Hematopoietic multipotent progenitor cell treated with erythropoietin and hydrocortisone succinate and interleukin-3 and kit ligand, for 17 days (in vitro differentiated cells): ENCODE data around the gene UPF1.
A peak's percentile ranks its signal among the peaks of the same experiment; 100 is the strongest.

Experiments
- DNase-seq: peaks from one replicate; pipeline ENCODE4 v3.0.0-alpha.2; 2015; ENCODE audit warnings: low spot score

The UPF1 gene

DNA sequence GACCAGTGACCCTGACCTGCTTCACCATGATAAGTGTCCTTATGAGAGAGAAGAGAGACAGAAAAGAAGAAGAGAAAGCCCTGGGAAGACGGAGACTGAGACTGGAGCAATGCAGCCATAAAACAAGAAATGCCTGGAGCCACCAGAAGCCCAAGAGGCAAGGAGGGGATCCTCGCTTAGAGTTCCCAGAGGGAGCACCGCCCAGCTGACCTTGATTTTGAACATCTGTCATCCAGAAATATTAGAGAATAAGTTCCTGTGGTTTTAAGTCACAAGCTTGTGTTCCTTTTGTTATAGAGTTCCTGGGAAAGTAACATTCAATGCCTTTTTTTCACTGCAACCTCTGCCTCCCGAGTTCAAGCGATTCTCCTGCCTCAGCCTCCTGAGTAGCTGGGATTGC is 44.0 kb downstream of the UPF1 start:
- DNase-seq = no peak

DNA sequence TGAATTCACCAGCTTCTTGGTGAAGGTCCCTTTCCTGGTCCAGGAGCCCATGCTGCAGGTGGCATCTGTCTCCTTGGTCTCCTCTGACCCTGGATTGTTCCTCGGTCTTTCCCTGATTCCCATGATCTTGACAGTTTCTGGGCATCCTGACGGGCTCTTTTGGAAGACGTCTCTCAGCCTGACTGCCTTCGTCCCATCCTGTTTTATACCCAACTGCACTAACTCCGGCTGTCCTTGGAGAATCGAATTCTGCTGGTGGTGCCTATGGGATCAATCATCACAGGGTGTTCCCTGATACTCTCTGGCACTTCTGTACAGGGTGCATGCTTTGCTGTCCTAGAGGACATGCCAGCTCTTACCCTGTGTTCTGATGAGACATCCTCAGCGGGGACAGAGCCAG is 45.1 kb downstream of the UPF1 start:
- no peak for DNase-seq

DNA sequence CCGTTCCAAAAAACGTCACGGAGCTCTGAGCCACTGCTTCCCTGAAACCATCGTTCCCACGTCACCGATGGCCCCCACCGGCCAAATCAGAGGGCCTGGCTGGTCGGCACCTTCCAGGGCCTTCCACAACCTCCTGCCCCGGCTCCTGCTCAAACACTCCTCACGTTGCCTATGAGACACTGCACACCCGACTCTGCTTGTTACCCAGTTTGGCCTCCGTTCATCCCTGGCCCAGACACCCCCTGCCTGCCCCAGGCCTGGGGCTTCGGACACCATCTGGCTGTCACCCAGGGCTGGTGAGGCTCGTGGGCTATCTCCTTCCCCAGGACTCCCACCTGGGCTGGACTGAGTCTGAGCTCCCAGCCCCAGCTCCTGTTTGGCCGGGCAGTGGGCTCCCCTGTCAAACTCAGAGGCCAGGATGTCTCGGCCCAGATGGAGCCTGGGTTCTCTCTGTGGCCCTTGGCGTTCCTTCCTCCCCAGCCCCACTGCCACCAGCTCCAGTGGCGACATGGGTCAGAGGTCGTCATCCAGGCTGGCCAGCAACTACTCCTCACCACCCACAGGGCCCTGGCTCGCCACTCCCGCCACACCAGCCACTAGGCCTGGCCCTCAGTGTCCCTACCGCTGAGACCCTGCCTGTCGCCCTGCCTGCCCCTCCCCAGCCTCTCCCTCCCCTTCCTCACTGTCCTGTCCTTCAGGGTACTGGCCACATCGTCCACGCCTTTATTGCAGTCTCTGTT is 46.5 kb downstream of the UPF1 start:
- DNase-seq = no peak

DNA sequence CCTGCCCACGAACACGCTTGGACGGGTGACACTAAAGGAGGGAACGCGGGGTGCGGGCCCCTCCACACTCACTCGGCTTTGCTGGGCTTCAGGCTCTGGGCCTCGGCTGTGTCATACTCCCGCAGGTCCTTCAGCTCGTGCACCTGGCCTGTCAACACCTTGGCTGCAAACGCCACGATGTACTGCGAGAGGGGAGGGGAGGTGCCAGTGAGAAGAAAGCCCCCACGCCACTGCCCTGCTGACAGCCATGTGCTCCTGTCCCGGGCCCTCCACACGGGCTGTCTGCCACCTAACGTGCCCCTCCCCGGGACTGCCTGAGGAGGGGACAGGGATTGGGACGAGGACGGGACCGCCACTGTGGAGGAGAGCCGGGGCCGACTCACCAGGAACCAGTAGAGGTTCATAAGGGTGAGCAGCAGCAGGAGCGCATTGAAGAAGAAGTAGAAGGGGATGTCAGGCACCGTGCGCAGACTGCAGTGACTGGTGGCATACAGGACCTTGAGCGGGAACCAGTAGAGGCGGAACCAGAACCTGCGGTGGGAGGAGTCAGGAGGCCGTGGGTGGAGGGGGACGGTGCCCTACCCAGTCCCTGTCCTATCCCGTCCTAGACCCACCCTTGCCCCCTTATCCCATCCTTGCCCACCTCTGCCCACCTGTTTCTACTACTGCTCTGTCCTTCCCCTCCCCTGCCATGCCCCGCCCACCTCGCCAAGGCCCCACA is 47.3 kb downstream of the UPF1 start:
- DNase-seq = no peak

DNA sequence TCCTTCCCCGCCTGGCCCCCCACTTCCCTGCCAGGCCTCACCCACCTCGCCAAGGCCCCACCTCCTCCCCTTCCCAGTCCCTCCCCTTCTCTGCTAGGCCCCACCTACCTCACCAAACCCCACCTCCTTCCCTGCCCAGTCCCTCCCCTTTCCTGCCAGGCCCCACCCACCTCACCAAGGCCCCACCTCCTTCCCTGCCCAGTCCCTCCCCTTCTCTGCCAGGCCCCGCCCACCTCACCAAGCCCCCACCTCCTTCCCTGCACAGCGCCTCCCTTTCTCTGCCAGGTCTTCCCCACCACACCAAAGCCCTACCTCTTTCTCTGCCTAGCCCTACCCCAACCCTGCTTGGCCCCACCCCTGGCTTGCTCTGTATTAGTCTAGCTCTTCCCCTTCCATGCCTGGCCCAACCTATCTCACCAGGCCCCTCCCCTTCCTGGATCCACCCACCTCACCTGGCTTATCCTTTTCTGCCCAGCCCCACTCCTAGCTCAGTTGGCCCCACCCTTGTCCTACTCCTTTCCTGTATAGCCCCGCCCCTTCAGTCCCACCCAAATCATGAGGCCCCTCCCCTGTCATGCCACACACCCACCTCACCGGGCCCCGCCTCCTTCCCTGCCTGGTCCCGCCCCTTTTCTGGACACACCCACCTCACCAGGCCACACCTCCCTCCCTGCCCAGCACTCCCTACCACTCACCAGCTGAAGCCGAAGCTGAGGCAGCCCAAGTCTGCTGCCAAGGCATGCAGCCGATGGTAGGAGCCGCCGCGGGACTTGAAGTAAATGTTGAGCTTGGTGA is 48.0 kb downstream of the UPF1 start:
- peak; percentile 71 for DNase-seq

DNA sequence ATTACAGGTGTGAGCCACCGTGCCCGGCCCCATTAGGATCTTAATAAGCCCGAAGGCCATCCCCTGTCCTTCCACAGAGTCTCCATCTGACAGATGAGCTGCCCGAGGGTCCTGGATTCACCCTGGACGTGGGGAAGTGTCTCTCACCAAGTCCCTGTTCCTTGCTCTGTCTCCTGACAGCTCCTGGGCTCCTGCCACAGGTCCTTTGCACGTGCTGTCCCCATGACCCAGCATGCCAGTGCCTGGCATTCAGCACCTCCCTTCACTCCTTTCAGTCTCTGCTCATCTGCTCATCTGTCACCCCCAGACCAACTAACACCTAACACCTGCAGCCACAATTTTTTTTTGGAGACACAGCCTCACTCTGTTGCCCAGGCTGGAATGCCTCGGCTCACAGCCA is 49.7 kb downstream of the UPF1 start:
- no peak for DNase-seq

DNA sequence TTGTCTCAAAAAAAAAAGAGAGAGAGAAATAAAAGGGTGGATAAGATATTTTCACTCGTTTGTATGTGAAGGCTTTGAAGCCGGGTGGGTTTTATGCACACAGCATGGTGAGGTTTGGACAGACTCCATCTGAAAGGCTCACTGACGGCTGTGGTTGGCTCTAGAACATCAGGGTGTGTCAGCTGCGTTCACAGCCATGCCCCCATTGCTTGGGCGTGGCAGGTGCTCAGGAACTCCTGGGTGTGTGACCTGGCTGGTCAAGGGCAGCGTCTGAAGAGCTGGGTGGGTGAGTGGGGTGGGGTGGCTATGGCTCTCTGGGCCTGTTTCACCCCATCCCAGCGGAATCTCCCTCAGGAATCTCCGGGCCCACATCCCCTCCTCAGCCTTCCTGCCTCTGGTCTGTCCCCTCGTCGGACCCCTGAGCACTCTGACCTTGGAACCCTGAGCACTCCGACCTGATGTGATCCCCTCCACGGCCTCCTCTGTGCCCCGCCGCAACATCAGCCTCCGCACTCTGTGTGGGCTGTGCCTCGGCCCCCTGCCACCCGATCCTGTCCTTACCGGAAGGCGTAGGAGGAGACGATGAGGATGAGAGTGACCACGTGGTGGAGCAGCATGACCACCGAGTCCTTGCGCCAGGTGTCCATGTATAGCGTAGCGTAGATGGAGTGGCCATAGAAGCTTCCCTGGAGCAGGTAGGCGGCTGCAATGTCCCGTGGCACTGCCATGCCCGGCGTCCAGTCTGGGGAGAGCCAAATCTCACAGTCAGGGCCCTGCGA is 52.0 kb downstream of the UPF1 start:
- no peak for DNase-seq

DNA sequence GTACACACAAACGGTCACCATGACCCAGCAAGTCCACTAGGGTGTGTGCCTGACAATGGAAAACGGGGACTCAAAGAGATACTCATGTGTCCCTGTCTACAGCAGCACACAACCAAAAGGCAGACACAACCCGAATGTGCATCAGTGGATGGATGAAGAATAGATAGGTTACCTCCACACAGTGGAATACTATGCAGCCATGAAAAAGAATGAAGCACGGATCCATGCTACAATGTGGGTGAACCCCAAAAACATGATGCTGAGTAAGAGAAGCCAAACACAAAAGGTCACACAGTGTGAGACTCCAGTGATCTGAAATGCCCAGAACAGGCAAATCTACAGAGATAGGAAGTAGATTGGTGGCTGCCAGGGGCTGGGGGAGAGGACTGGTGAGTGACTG is 55.2 kb downstream of the UPF1 start:
- no peak for DNase-seq

DNA sequence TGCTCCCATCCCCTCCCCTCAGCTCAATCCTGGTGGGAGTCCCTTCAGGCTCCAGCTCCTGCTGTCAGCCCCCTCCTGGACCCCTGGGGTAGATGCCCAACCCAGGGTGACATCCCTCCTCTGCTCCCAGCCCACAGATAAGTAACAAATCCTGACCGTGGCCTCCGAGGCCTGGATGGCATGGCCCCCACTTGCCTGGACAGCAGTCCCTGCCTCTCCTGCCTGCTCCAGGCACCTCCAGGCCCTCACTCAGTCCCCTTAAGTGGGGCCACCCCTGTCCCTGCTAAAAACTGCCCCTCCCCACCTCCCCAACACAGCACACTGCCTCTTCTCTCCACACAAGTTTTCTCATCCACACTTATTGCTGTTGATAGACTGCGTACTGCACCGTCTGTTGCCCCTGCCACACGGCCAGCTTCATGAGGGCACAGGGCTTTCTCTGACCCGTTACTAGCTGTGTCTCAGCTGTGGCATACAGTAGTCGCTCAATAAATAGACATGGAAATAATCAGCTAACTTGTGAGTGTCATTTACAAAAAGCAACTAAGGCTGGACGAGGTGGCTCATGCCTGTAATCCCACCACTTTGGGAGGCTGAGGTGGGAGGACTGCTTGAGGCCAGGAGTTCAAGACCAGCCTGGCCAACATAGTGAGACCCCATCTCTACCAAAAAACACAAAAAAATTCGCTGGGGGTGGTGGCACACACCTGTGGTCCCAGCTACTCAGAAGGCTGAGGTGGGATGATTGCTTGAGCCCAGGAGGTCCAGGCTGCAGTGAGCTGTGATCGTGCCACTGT is 58.4 kb downstream of the UPF1 start:
- no peak for DNase-seq

DNA sequence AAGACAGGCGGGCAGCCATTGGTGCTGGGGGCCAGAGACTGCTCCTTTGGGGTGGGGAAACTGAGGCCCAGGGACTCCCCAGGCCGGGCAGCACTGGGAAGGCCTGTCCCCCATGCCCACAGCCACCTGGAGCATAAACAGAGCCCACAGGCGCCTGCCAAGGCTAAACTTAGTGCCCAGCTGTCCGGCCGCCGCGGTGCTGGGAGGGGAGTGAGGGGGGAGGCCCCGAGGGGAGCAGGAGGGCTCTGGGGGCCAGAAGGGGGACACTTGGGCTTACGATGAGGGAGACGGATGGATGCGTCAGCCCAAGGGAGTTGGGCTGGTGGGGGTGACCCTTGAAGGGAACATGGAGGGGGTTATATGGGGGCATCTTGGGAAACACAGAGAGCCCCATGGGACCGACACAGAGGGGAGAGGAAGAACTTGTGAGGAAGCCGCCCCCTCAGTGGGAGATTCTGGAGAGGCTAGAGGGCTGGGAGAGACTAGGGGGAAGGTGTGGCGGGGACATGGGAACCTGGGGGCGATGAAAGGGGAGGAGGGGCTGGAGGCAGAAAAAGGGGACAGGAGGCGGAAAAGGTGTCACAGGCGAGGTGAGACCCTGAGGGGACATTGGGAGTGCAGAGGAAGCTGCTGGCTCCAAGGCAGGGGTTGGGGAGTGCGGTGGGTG is 62.0 kb downstream of the UPF1 start:
- no peak for DNase-seq

DNA sequence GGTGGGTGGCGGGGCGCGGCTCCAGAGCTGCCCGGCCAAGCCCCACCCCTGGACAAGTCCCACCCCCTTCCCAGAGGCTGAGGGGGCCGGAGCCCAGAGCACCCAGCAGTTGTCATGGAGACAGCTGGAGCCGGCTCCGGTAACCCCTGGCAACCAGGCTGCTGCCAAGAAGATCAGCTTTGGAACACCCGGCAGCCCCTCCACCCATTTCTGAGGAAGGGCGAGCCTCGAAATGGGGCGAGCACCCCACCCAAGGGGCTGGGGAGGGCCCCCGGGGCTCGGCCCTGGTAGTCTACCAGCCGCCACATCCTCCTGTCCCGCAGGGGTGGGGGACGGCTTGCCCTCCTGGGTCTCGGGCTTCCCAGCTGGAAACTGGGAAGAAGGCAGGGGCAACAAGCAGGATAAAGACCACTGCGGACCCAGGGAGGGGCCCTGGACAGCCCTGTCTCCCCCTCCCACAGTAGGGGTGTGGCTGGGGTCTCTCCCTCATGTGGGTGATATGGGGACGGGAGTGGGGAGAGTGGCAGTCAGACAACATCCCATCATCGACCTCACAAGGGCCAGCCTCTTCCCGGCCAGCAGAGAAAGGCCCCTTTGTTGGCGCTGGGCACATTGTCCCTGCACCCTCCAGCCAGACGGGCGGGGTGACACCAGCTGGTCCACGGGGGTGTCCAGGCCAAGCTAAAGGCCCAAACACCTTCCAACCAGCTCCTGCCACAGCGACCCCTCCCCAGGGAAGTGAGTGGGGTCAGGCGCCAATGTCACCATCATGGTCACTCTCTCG is 62.7 kb downstream of the UPF1 start:
- DNase-seq = no peak

DNA sequence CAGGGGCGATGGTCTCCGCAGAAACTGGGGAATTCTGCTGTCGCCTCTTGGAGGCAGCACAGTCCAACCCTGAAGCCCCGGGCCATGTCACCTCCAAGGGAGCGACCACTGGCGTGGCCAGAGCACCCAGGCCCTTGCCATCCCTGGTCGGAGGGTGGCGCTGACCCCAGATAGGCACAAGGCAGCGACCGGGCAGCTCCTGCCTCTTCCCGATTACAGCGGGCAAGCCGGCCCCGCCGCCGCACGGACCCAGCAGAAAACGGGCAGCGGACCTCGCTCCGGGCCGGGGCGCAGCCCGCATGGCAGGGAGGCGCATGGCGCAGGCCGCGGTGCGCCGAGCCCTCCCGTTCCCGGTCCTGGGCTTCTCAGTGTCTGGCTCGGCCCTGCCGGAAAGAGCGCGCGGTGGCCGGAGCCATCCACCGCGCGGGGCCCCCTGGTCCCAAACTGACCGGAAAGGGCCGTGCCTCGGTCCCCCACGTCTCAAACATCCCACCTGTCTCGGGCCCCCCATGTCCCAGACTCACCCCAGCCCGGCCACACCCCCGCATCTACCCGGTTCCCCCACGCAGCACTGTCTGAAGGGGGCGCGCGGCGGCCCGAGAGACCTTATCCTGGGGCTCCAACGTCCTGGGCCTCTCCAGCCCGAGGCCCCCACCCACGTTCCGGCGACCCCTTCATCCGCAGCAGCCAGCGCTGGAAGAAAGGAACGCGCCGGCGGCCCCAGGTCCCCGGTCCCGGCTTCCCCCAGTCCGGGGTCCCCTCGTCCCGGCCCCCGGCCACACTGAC is 63.5 kb downstream of the UPF1 start:
- no peak for DNase-seq

DNA sequence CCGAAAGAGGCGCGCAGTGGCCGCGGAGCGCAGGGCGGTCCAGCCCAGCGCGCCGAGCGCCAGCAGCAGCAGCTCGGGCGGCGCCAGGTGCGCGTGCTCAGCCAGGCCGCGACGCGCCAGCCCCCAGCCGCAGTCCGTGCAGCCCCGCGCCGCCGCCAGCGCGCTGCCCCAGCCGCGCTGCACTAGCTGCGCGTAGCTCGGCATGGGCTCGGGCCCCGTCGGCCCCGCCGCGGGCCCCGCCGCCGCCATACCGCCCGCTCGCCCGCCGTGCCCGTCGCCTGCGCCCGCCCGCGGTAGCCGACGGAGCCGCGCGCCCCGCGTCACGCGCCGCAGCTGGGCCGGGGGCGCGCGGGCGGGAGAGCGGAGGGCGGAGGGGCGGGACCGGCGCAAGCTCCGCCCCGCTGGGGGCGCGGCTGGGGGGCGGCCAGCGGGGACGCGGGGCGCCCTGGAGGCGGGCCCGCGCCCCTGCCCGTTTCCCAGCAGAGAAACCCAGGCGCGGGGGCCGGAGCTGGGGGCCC is 64.1 kb downstream of the UPF1 start, which contains the start of gene CERS1:
Gene CERS1 (minus strand): TSS at position 335 of the 518 bp plus-strand sequence. CDS start 86 bp downstream, at position 249.
- no peak for DNase-seq

DNA sequence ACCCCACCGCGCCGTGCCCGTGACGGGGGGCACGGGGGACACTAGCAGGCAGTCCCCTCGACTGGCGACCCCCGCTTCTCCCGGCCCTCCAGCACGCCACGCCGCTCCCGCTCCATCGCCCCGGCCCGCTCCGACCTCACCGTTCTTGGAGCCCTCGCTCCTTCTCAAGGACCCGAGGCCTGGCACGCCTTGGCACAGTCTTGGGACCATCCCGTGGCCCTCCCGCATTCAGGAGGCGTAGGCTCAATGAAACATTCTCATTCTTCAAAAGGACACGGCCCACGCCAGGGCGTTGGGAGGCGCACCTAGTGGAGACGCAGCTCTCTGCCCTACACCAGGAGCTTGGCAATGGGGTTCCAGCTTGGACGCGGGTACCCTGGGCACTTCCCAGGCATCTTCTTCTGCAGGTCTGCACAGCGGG is 64.7 kb downstream of the UPF1 start:
- DNase-seq = no peak

DNA sequence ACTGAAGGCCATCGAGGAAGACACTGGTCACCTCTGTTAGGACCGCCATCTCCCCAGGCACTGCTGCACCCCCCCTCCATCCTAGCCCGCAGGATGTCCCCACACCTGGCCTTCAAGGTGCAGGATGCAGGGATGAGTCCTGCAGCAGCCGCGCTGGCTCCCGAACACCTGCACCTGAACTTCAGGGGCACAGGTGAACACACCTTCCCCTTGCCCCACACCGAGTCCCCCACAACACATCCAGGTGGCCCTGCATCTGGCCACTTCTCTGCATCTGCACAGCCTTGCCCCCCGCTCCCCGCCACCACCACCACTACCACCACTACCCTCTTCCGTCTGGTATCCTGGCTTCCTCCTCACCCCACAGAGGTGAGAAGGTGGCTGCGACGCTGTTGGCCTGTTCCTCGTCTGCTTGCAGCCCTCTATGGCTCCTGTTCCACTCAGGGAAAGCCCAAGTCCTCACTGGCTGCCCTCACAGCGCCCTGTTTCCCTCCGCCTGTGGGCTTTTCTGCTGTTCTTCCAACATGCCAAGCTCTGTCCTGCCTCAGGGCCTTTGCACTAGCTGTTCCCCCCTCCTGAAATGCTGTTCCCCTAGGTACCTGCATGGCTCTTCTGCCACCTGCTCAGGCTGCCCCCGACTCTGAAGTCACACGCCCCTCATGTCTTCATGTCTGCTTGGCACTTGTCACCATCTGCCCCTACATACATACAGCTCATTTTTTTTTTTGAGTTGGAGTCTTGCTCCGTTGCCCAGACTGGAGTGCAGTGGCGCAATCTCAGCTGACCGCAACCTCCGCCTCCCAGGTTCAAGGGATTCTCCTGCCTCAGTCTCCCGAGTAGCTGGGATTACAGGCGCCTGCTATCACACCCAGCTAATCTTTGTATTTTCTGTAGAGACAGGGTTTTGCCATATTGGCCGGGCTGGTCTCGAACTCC is 65.6 kb downstream of the UPF1 start:
- DNase-seq = no peak

DNA sequence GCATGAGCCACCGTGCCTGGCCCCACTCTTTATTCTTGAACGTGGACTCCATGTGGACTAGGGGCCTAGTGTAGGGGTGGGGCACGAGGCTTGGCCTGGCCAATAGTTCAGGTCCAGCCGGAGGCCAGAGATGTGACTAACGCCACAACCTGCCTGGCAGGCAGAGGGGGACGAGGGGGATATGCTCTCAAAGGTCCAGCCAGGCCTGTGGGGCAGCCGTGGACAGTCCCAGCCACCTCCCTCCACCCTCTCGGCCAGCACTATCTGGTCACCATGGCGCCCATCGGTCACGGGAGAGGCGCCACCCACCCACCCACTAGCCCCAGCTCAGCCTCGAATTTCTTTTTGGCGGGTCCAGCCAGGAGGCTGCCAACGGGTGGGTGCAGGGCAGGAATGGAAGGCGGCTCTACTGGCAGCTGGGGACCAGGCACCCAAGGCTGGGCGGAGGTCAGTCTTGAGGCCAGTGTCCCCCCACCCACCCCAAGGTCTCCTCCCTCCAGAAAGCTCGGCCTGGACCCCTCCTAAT is 66.4 kb downstream of the UPF1 start:
- no peak for DNase-seq
